Renal cortex interstitium (tissue), 11 donors: Measurements from ENCODE around the gene ARHGAP27. TPM values are rescaled to one million over a fixed set of nuclear protein-coding genes. Genes with fewer than 3 reads are reported as not detected.

Experiments
- DNase-seq, 11 donors: peaks; one replicate each; pipeline ENCODE4 v3.0.0-alpha.2; 2013; ENCODE audit warnings: low read depth in 9 of 11, low spot score in 4 of 11; ENCODE audit errors: extremely low read depth in 1 of 11
- polyA plus RNA-seq, 3 donors: library from polyadenylated mRNA; unstranded; fragments of 120-200 nt; gene quantifications; one replicate each; pipeline ENCODE4 v1.2.1, GENCODE V29; 2013; ENCODE audit not compliant: insufficient read length in 3 of 3

Gene ARHGAP27
- polyA plus RNA-seq, 3 donors: 11.7 to 23.2 (median 14.5) TPM

DNA sequence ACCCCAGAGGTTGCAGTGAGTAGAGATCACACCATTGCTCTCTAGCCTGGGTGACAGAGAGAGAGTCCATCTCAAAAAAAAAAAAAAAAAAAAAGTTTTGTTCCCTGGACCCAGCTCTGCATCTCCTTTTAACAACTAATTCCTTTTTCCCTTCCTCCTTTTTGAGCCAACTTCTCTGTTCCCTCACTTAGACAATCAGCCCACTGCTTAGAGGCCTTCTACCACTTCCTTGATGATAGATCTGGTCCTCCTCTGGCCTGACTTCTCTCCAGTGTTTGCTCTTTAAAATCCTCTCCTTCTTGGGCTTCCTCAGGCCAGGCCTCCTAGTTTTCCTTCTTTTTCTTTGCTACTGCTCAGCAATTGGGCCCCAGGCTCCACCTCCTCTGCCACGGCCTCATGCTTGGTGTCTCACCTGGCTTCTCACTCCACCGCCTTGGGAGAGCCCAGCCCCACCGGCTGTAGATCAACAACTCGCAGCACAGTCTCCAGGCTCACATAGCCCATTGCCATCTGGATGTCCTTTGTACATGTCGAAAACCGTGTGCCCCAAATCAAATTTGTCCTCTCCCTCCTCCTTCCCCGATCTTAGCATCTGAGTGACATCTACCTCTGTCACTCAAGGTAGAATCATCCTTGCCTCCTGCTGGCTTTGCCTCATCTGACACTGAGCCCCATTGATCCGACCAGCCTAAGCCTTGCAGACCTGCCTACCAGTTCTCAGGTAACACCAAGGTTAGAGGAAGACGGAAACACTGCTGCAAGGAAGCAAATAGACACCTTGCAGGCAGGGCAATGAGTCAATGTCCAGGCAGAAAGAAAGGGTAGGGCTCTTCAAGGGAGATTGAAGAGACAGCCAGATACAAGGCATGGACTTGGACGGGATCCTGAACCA is 17.4 kb downstream of the ARHGAP27 start:
- DNase-seq: no peak

DNA sequence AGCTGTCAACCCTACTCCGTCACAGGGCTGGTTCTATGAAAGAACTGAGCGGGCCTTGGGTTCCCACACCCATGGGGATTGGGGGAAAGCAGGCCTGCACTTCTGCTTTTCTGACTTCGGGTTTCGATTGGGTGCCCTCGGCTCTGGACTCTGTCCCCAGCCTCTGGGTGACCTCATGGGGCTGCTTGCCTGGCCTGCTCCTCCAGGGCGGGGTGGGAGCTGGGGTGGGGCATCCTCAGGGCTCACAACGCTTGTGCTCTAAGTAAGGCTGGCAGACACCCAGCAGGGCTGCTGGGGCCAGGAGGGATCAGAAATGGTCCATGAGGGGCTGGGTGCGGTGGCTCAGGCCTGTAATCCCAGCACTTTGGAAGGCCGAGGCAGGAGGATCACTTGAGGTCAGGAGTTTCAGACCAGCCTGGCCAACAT is 19.2 kb downstream of the ARHGAP27 start:
- DNase-seq: no peak

GRCh38 chr17:45411348-45412105 is 21.1 kb downstream of the ARHGAP27 start:
- no peak for DNase-seq

DNA sequence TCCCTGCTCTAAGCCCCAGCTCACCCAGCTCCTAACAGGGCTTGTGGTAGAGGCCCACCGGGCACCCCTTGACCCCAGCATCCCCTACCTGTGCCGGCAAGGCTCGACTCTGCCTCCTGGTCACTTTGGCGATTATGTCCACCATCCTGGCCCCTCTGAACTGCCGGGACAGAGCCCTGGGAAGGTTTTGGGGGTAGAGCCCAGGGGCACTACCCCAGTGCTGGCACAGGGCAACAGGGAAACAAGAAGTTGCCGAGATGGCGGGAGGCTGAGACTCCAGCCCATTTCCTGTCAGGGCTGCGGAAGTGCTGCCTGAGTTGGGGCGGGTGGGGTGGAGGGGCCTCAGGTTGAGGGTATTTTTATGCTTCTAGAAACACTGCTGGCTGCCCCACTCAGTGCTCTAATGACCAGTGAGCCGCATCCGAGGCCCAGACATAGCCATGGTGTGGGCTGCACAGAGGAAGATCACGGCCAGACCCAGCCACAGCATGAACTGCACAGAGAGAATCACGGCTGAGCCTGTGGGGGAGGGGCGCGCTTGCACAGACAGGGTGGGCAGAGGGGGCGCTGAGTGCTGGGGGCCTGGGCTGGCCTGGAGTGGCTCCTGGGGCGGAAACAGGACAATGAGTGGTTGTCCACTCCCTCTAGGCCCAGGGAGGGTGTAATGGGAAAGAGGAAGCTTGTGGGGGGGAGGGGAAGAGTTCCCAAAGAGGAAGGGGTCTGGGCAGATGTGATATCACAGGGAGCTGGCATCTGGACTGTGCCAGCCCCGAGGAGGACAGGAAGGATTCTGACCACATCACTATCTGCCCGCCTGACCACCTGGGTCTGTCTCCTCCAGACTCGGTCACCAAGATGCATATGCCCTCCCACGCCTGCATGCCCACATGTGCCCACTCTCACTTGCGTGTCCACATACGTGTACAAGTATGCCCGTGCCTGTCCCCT is 22.3 kb downstream of the ARHGAP27 start:
- DNase-seq: no peak

GRCh38 chr17:45409659-45410076 is 23.0 kb downstream of the ARHGAP27 start:
- DNase-seq: no peak

DNA sequence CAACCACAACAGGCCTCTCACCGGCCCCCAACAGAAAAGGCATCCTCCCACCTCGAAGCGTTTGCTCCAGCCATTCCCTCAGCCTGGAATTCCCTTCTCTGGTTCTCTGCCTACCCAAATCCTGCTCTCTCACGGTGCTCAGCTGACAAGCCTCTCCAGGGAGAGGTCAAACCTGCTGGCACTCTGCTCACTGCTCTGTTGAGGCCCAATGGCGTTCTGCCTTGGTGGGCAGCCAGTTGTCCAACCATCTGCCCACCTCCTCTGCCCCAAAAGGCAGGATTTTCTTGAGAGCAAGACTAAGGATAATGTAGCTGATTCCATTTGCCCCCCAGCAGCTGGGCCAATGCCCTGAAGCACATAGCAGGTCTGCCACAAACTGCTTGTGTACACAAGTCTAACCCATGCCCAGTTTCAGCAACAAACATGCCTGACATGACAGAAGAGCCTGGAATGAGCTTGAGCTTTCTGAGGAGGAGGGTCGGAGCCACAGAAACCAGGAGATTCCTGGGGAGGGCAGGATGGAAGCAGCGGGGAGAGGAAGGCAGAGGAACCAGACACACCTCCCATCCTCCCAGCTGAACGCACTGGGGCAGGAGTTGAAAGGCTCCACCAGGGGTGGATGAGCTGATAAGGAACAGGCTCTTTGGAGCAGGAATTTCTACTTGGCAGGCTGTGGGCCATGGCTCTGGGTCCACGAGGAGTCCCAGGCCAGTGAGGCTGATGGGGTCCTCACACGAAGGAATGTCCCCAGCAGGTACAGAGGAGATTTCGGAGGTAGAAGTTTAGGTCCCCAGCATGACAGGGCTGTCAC is 23.9 kb downstream of the ARHGAP27 start:
- DNase-seq: no peak

- no peak for DNase-seq
Measured at GRCh38 chr17:45406107-45406506, 26.6 kb downstream of the ARHGAP27 start.

- no peak for DNase-seq
Measured at GRCh38 chr17:45405250-45406086, 27.2 kb downstream of the ARHGAP27 start.

GRCh38 chr17:45404870-45405249 is 27.8 kb downstream of the ARHGAP27 start:
- DNase-seq: no peak

DNA sequence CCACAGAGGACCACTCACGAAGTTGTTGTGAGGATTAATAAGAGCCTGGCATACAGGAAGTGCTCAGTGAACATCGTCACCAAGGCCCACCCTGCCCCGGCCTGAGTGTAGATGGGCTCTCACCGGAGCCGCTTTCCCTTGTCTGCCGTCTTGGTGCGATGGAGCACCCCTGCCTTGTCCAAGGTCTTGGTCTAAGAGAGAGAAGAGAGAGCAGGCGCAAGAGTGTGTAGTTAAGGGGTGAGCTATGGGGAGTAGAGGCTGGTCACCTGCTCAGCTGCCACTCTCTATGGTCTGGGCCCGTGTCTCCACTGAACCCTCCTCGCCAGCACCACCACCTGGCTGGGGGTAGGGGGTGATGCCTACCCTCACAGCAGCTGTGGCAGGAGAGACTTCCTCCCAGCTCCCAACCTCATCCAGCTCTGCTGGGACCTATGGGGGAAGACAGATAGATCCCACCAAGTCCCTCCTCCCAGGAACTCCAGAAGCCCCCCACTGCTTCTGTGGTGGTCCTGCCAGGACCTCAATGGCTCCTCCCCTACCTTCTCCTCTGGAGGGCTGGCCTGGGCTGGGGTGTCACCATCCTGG is 28.7 kb downstream of the ARHGAP27 start:
- DNase-seq: no peak

DNA sequence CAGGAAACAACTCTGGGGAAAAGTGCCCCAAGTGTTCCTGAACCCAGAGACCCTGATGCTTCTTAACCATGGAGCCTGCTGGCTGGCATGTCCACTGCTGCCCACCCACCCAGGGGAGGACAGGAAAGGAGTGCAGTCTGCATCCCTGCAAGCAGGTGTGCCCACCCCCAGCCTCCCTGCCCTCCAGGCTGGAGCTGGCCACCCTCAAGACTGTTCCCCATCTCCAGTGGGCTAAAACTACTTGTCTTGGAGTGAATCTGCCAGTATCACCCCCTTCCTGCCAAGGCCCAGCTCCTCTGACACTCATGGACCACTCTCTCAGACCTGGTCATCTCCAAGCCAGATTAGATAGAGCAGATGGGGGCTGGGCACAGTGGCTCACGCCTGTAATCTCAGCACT is 29.8 kb downstream of the ARHGAP27 start:
- no peak for DNase-seq

DNA sequence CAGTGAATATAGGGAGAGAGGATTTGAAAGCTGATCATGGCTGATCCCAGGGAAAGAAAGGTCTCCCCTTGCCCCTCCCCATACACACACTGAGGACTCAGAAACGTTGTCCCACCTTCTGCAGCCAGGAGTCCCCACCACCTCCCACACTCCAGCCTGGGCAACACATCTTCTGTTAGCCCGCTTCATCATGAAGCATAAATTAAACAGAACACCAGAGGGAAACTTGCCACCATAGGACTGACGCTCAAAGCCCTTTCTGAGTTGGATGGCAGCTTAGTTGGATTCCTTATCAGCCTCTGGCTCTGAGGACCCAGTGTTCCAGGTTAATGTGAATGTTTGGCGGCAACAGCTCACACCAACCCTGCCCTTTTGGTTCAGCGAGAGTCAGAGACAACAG is 33.9 kb downstream of the ARHGAP27 start:
- no peak for DNase-seq

DNA sequence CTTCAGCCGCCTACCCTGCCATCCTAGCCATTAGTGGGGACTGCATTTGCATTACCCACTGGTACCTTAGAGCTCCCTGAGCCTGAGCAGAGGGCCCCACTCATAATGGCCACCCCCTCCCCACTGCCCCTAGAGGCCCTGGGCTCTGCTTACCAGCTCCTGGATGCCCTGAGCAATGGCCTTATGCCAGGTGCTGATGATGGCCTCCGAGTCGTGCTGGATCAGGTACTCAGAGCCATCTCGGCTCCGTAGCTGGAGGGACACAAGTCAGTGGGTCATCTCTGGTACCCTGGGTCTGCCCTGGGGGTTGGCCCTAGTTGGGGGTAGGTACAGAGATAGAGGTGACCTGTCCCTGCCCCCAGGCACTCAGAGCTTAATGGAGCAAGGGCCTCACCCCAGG is 34.9 kb downstream of the ARHGAP27 start:
- DNase-seq: no peak

DNA sequence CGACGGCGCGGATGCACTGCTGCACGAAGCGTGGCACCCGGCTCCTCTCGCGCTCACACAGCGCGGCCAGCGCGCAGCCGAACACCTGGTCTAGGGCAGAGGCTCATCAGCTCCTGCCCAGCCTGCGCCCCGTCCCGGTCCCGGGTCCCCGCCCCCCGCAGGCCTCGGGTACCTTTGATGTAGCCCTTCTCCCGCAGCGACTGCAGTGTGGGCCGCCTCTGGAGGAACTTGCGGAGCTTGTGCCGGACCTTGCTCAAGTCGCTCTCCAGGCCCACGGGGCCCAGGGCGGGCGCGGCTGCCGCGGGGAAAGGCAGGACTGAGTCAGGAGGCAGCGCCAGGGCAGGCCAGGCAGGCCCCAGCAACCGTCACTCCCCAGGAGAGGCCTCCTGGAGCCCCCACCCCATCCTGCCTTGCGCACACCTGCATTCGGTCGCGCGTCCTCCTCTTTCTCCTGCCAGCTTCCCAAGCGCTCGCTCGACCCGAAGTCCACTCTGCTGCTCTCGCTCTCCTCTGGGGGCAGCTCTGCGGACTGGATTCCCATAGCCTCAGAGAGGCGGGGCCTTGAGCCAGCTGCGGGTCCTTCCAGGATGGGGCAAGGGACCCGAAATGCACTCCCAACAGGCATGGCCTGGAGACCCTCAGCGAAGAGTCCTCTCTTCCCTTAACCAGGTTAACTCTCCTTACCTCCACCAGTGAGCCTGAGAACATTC is 36.0 kb downstream of the ARHGAP27 start:
- no peak for DNase-seq

DNA sequence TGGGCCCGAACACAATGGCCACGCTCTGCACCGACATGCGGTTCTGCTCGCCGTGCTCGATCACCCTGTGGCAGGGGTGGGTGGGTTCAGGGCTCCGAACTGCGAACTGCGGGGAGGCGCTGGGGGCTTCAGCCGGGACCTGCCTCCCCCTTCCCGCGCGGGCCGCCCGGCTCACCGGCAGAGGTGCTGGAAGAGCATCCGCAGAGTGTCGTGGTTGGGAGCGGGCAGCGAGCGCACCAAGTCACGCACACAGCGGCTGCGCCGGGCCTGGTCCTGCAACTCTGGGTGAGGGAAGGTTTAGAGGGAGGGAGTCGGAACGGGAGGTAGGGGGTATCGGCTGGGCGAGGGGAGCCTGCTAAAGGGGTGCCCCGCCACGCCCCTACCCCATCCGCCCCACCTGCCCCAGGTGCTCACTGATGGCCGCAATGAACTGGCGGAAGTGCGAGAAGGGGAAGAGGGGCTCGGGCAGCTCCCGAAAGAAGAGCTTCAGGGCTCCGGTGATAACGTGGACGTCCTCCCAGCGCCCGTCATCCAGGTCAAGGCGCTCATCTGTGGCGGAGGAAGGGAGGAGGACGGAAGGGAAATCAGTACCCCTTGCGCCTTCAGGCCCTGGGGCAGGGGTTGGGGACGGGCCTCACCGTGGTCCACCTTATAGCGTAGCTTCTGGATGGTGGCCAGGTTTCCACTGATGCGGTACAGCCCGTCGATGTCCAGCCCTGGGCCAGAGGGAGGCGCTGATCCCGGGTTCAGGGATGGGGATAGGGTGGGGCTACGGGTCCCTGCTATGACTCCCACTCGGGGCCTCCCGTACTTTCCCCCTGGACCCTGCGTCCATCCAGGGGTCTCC is 36.9 kb downstream of the ARHGAP27 start:
- no peak for DNase-seq
